Neural cell (in vitro differentiated cells): ENCODE measurements around the gene TMTC1. TPM values are rescaled to one million over a fixed set of nuclear protein-coding genes. Genes with fewer than 3 reads are reported as not detected.

ENCODE experiments used
- H2AFZ ChIP-seq: fragments of 200-600, 300-800 bp; sonication (generic), shearing (Covaris generic); 2 replicates; pipeline ENCODE4 v1.6.0; 2014; ENCODE audit warnings: low read depth, mild to moderate bottlenecking, antibody characterized with exemption, low read length, moderate library complexity
- H3F3A ChIP-seq: fragments of 200-600 bp; shearing (Covaris generic); 2 replicates; pipeline ENCODE4 v1.6.1; 2016; ENCODE audit warnings: mild to moderate bottlenecking, moderate library complexity, mixed read lengths, antibody characterized with exemption, low read length; ENCODE audit not compliant: insufficient read depth, poor library complexity, severe bottlenecking
- H3K27ac ChIP-seq: fragments of 200-600, 300-800 bp; sonication (generic), shearing (Covaris generic); 2 replicates; pipeline ENCODE4 v1.5.1; 2014; ENCODE audit warnings: mild to moderate bottlenecking, low read length, moderate library complexity
- H3K27me3 ChIP-seq: fragments of 300-800, 200-600 bp; sonication (generic), shearing (Covaris generic); 2 replicates; pipeline ENCODE4 v1.6.0; 2014; ENCODE audit warnings: mild to moderate bottlenecking, low read depth, low read length, moderate library complexity; ENCODE audit not compliant: insufficient read depth
- H3K36me3 ChIP-seq: fragments of 300-800, 200-600 bp; sonication (generic), shearing (Covaris generic); 2 replicates; pipeline ENCODE4 v1.5.1; 2014; ENCODE audit warnings: mild to moderate bottlenecking, antibody characterized with exemption, low read length, moderate library complexity; ENCODE audit not compliant: insufficient read depth
- H3K4me2 ChIP-seq: fragments of 300-800, 200-600 bp; sonication (generic), shearing (Covaris generic); 2 replicates; pipeline ENCODE4 v1.6.0; 2014; ENCODE audit warnings: mild to moderate bottlenecking, low read length
- H3K4me3 ChIP-seq: fragments of 300-800, 200-600 bp; sonication (generic), shearing (Covaris generic); 2 replicates; pipeline ENCODE4 v1.5.1; 2014; ENCODE audit warnings: mild to moderate bottlenecking, low read length, moderate library complexity
- H3K79me2 ChIP-seq: fragments of 200-600 bp; shearing (Covaris generic); replicated peaks from 2 replicates; pipeline ENCODE4 v1.6.0; 2014; ENCODE audit warnings: mild to moderate bottlenecking, low read length, moderate library complexity; ENCODE audit not compliant: insufficient read depth
- H3K9ac ChIP-seq: fragments of 300-800, 200-600 bp; sonication (generic), shearing (Covaris generic); 2 replicates; pipeline ENCODE4 v1.6.1; 2016; ENCODE audit warnings: mild to moderate bottlenecking, low read length, mixed read lengths
- H3K9me2 ChIP-seq: fragments of 200-600 bp; shearing (Covaris generic); 2 replicates; pipeline ENCODE4 v1.6.1; 2016; ENCODE audit warnings: mild to moderate bottlenecking, low read length, mixed read lengths; ENCODE audit not compliant: insufficient read depth
- H3K9me3 ChIP-seq: fragments of 200-600, 300-800 bp; sonication (generic), shearing (Covaris generic); 2 replicates; pipeline ENCODE4 v1.6.1; 2016; ENCODE audit warnings: mild to moderate bottlenecking, mixed run types, low read length, moderate library complexity, mixed read lengths
- H4K20me1 ChIP-seq: fragments of 200-600 bp; shearing (Covaris generic); 2 replicates; pipeline ENCODE4 v1.6.1; 2016; ENCODE audit warnings: mild to moderate bottlenecking, mixed run types; ENCODE audit not compliant: insufficient read depth
- EP300 ChIP-seq: fragments of 450-650 bp; conservative IDR thresholded peaks from 2 replicates; pipeline ENCODE4 v1.6.1; 2014; ENCODE audit warnings: antibody characterized with exemption, mild to moderate bottlenecking, moderate library complexity; ENCODE audit not compliant: poor library complexity, severe bottlenecking
- EZH2 ChIP-seq: fragments of 200-600, 300-800 bp; shearing (Covaris generic), sonication (generic); IDR thresholded peaks from 2 replicates; pipeline ENCODE4 v1.6.1; 2014; ENCODE audit warnings: antibody characterized with exemption, low read length, borderline replicate concordance, mild to moderate bottlenecking; ENCODE audit not compliant: insufficient read depth, poor library complexity, severe bottlenecking
- MXI1 ChIP-seq: fragments of 450-650 bp; conservative IDR thresholded peaks from 2 replicates; pipeline ENCODE4 v1.6.1; 2014; ENCODE audit warnings: antibody characterized with exemption, mild to moderate bottlenecking; ENCODE audit not compliant: poor library complexity, severe bottlenecking
- POLR2AphosphoS5 ChIP-seq: IDR thresholded peaks from 2 replicates; pipeline ENCODE4 v1.6.1; 2012
- RAD21 ChIP-seq: fragments of 450-650 bp; conservative IDR thresholded peaks from 2 replicates; pipeline ENCODE4 v1.6.1; 2014; ENCODE audit warnings: antibody characterized with exemption, mild to moderate bottlenecking, moderate library complexity
- SMC3 ChIP-seq: fragments of 450-650 bp; conservative IDR thresholded peaks from 2 replicates; pipeline ENCODE4 v1.6.1; 2014; ENCODE audit warnings: antibody characterized with exemption, mild to moderate bottlenecking, moderate library complexity; ENCODE audit not compliant: poor library complexity
- TAF1 ChIP-seq: IDR thresholded peaks from 2 replicates; pipeline ENCODE4 v1.6.1; 2012; ENCODE audit warnings: low read depth
- polyA plus RNA-seq: library from polyadenylated mRNA; depleted of rRNA; stranded (reverse); fragments of >200 nt; gene quantifications from 2 replicates; pipeline ENCODE4 v1.2.3, GENCODE V29; 2014
- TF ChIP-seq, protein P1 (sequence below): fragments of 450-650 bp; IDR thresholded peaks from 2 replicates; pipeline ENCODE4 v1.5.1; 2014; ENCODE audit warnings: antibody characterized with exemption, mild to moderate bottlenecking, moderate library complexity; ENCODE audit not compliant: poor library complexity, severe bottlenecking
- TF ChIP-seq, protein P2 (sequence below): IDR thresholded peaks from 2 replicates; pipeline ENCODE4 v1.6.1; 2012; ENCODE audit warnings: borderline replicate concordance

Gene TMTC1
- polyA plus RNA-seq, 1 donor from 2014 or later, result 10.0 TPM

DNA sequence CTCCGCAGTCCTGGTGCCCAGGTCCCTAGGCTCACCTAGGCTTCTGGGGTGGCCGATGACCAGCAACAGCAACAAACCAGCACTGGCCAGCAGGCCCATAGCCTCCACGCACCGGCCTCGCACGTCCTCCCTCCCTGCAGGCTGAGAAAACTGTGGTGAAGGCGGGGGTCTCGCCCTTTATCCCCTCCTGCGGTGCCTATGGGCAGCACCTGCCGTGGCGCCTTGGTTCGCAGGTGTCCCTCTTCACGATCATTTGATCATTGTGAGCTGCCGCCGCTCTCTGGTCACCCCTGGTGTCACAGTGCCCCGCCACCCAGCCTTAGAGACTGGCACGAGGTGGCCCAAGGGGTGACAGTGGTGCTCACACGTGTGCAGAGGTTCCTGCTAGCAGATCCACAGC is 286.2 kb downstream of the TMTC1 start, which contains the start of gene OVCH1:
TSS of gene OVCH1 (minus strand) at position 99 of the 400 bp plus-strand sequence. CDS start at position 99, 0 bp downstream.
- Histone ChIP-seq H3K9me2 (no peaks in the 10 kb centered on the region), H3K36me3 (no peaks in the 10 kb centered on the region), H4K20me1 (no peaks in the 10 kb centered on the region), H2AFZ (no peak within 1 kb of the TSS), H3K27me3 (no peaks in the 10 kb centered on the region), H3K4me3 (no peak within 1 kb of the TSS), H3K9me3 (no peaks in the 10 kb centered on the region), H3K9ac (no peak within 1 kb of the TSS), H3K27ac (no peak within 1 kb of the TSS), H3F3A (no peaks in the 10 kb centered on the region), H3K79me2 (no peaks in the 10 kb centered on the region), H3K4me2 (no peak within 1 kb of the TSS)
- TF ChIP-seq SMC3 (no peak), MXI1 (no peak), TAF1 (no peak), EP300 (no peak), RAD21 (no peak), POLR2AphosphoS5 (no peak), EZH2 (no peak)
- TF ChIP-seq, protein P1, sequence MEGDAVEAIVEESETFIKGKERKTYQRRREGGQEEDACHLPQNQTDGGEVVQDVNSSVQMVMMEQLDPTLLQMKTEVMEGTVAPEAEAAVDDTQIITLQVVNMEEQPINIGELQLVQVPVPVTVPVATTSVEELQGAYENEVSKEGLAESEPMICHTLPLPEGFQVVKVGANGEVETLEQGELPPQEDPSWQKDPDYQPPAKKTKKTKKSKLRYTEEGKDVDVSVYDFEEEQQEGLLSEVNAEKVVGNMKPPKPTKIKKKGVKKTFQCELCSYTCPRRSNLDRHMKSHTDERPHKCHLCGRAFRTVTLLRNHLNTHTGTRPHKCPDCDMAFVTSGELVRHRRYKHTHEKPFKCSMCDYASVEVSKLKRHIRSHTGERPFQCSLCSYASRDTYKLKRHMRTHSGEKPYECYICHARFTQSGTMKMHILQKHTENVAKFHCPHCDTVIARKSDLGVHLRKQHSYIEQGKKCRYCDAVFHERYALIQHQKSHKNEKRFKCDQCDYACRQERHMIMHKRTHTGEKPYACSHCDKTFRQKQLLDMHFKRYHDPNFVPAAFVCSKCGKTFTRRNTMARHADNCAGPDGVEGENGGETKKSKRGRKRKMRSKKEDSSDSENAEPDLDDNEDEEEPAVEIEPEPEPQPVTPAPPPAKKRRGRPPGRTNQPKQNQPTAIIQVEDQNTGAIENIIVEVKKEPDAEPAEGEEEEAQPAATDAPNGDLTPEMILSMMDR, result no peak
- TF ChIP-seq, protein P2, sequence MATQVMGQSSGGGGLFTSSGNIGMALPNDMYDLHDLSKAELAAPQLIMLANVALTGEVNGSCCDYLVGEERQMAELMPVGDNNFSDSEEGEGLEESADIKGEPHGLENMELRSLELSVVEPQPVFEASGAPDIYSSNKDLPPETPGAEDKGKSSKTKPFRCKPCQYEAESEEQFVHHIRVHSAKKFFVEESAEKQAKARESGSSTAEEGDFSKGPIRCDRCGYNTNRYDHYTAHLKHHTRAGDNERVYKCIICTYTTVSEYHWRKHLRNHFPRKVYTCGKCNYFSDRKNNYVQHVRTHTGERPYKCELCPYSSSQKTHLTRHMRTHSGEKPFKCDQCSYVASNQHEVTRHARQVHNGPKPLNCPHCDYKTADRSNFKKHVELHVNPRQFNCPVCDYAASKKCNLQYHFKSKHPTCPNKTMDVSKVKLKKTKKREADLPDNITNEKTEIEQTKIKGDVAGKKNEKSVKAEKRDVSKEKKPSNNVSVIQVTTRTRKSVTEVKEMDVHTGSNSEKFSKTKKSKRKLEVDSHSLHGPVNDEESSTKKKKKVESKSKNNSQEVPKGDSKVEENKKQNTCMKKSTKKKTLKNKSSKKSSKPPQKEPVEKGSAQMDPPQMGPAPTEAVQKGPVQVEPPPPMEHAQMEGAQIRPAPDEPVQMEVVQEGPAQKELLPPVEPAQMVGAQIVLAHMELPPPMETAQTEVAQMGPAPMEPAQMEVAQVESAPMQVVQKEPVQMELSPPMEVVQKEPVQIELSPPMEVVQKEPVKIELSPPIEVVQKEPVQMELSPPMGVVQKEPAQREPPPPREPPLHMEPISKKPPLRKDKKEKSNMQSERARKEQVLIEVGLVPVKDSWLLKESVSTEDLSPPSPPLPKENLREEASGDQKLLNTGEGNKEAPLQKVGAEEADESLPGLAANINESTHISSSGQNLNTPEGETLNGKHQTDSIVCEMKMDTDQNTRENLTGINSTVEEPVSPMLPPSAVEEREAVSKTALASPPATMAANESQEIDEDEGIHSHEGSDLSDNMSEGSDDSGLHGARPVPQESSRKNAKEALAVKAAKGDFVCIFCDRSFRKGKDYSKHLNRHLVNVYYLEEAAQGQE, result no peak

DNA sequence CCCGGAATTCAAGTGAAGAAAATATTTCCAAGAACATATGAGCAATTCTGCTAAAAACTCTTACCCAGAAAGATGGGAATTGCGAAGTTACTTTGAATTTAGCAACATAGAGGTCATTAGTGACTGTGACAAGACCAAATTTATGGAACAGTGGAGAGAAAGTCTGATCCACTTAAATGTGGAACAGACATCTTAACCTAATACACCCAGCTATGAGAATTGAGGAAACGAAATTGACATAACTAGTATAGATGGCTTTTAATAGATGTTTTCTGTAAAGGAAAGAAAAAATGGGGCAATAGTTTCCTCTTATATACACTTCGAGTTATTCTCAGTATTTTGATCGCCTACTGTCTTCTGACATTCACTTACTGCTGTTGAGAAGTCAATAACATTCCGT is 290.9 kb downstream of the TMTC1 start:
- Histone ChIP-seq H3K36me3 (no peaks in the 10 kb centered on the region), H3K27me3 (no peaks in the 10 kb centered on the region), H3K4me3 (no peak overlapping the region), H3K79me2 (no peaks in the 10 kb centered on the region), H4K20me1 (no peaks in the 10 kb centered on the region), H3K27ac (no peak overlapping the region), H2AFZ (no peak overlapping the region), H3K4me2 (no peak overlapping the region), H3K9me2 (no peaks in the 10 kb centered on the region), H3F3A (no peaks in the 10 kb centered on the region), H3K9me3 (no peaks in the 10 kb centered on the region), H3K9ac (no peak overlapping the region)
- no peak for TF ChIP-seq POLR2AphosphoS5
- no peak for TF ChIP-seq MXI1
- no peak for TF ChIP-seq EP300
- TF ChIP-seq SMC3, result no peak
- TF ChIP-seq, protein P2, result no peak
- TF ChIP-seq, protein P1, result no peak
- no peak for TF ChIP-seq TAF1
- no peak for TF ChIP-seq EZH2
- no peak for TF ChIP-seq RAD21
